ENCODE results near the gene MRTFB.

DNA sequence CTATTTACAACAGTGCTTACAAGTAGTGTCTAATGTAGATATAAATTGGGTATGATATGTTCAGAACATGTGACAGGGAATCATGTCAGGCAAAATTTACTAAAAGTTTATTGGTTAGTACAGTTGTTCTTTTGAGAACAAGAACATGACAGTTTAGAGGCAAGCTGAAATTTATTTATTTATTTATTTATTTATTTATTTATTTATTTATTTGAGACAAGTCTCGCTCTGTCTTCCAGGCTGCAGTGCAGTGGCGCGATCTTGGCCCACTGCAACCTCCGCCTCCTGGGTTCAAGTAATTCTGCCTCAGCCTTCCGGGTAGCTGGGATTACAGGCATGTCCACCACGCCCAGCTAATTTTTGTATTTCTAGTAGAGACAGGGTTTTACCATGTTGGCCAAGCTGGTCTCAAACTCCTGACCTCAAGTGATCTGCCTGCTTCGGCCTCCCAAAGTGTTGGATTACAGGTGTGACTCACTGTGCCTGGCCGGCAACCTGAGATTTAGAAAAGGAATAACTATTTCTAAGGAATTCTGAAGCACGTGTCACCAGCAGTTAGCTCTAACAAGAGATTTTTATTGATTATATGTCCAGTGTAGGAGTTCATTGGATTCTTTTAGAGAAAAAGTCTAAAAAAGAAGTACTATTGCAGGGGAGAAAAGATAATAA lies 24.9 kb downstream of the MRTFB start:
- TF ChIP-seq, protein P1, sequence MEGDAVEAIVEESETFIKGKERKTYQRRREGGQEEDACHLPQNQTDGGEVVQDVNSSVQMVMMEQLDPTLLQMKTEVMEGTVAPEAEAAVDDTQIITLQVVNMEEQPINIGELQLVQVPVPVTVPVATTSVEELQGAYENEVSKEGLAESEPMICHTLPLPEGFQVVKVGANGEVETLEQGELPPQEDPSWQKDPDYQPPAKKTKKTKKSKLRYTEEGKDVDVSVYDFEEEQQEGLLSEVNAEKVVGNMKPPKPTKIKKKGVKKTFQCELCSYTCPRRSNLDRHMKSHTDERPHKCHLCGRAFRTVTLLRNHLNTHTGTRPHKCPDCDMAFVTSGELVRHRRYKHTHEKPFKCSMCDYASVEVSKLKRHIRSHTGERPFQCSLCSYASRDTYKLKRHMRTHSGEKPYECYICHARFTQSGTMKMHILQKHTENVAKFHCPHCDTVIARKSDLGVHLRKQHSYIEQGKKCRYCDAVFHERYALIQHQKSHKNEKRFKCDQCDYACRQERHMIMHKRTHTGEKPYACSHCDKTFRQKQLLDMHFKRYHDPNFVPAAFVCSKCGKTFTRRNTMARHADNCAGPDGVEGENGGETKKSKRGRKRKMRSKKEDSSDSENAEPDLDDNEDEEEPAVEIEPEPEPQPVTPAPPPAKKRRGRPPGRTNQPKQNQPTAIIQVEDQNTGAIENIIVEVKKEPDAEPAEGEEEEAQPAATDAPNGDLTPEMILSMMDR (conservative IDR thresholded peaks at IDR 0.05; ENCODE audit: low read depth in 2 of 2) = no peak
- TF ChIP-seq EZH2 (IDR thresholded peaks at IDR 0.05; ENCODE audit: low read depth, unreplicated experiment) (no peak), EZH2phosphoT487 (IDR thresholded peaks at IDR 0.05; ENCODE audit: unreplicated experiment) (no peak), CREB1 (CRISPR knock-in tag; IDR thresholded peaks at IDR 0.05; ENCODE audit: low read depth) (no peak), POLR2AphosphoS5 (IDR thresholded peaks at IDR 0.05; ENCODE audit: low read depth) (no peak)
- TF ChIP-seq, protein P2, sequence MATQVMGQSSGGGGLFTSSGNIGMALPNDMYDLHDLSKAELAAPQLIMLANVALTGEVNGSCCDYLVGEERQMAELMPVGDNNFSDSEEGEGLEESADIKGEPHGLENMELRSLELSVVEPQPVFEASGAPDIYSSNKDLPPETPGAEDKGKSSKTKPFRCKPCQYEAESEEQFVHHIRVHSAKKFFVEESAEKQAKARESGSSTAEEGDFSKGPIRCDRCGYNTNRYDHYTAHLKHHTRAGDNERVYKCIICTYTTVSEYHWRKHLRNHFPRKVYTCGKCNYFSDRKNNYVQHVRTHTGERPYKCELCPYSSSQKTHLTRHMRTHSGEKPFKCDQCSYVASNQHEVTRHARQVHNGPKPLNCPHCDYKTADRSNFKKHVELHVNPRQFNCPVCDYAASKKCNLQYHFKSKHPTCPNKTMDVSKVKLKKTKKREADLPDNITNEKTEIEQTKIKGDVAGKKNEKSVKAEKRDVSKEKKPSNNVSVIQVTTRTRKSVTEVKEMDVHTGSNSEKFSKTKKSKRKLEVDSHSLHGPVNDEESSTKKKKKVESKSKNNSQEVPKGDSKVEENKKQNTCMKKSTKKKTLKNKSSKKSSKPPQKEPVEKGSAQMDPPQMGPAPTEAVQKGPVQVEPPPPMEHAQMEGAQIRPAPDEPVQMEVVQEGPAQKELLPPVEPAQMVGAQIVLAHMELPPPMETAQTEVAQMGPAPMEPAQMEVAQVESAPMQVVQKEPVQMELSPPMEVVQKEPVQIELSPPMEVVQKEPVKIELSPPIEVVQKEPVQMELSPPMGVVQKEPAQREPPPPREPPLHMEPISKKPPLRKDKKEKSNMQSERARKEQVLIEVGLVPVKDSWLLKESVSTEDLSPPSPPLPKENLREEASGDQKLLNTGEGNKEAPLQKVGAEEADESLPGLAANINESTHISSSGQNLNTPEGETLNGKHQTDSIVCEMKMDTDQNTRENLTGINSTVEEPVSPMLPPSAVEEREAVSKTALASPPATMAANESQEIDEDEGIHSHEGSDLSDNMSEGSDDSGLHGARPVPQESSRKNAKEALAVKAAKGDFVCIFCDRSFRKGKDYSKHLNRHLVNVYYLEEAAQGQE (IDR thresholded peaks at IDR 0.05; ENCODE audit: unreplicated experiment) = no peak
